Activated CD8-positive, alpha-beta memory T cell treated with anti-CD3 and anti-CD28 coated beads, Interleukin-2, amount 50 U/mL, for 48 hours (primary cell): ENCODE results near the gene ST8SIA6.
"Not testable (repeated sequence)": the region's sequence is repeated elsewhere in the genome, so short reads cannot be mapped to it uniquely, and the experiment has no call there.

Experiments used
- DNase-seq: peaks from one replicate; pipeline ENCODE4 v3.0.0-alpha.2; 2020

Gene ST8SIA6

GRCh38 chr10:17454161-17455014 is at the start of gene ST8SIA6:
Gene ST8SIA6, minus strand, starts transcription at chr10:17454595. Its CDS starts 340 bp downstream, at chr10:17454255.
- DNase-seq: peak; percentile 76

- DNase-seq: no peak
Observed at GRCh38 chr10:17503795-17504194, 49.4 kb upstream of the ST8SIA6 start.

- DNase-seq: no peak
Observed at GRCh38 chr10:17502814-17503213, 48.4 kb upstream of the ST8SIA6 start.

GRCh38 chr10:17499014-17499413 is 44.6 kb upstream of the ST8SIA6 start:
- not testable (repeated sequence) for DNase-seq

GRCh38 chr10:17497446-17498030 is 43.1 kb upstream of the ST8SIA6 start:
- DNase-seq: no peak

- DNase-seq: no peak
Observed at GRCh38 chr10:17494626-17495260, 40.3 kb upstream of the ST8SIA6 start.

GRCh38 chr10:17488848-17489247 is 34.5 kb upstream of the ST8SIA6 start:
- DNase-seq: no peak

GRCh38 chr10:17483079-17483478 is 28.7 kb upstream of the ST8SIA6 start:
- no peak for DNase-seq

GRCh38 chr10:17479822-17480221 is 25.4 kb upstream of the ST8SIA6 start:
- no peak for DNase-seq

- no peak for DNase-seq
Observed at GRCh38 chr10:17479015-17479615, 24.7 kb upstream of the ST8SIA6 start.

- DNase-seq: no peak
Observed at GRCh38 chr10:17476073-17476472, 21.7 kb upstream of the ST8SIA6 start.

GRCh38 chr10:17475661-17476060 is 21.3 kb upstream of the ST8SIA6 start:
- DNase-seq: no peak

GRCh38 chr10:17474595-17475323 is 20.4 kb upstream of the ST8SIA6 start:
- DNase-seq: no peak

- no peak for DNase-seq
Observed at GRCh38 chr10:17473228-17473950, 19.0 kb upstream of the ST8SIA6 start.

- no peak for DNase-seq
Observed at GRCh38 chr10:17472481-17473227, 18.3 kb upstream of the ST8SIA6 start.

- DNase-seq: no peak
Observed at GRCh38 chr10:17470246-17470645, 15.9 kb upstream of the ST8SIA6 start.

GRCh38 chr10:17465328-17466125 is 11.1 kb upstream of the ST8SIA6 start:
- no peak for DNase-seq

GRCh38 chr10:17464545-17464944 is 10.2 kb upstream of the ST8SIA6 start:
- no peak for DNase-seq

- DNase-seq: no peak
Observed at GRCh38 chr10:17460756-17461155, 6.4 kb upstream of the ST8SIA6 start.

- no peak for DNase-seq
Observed at GRCh38 chr10:17457083-17457482, 2.7 kb upstream of the ST8SIA6 start.
